ENCODE measurements around the gene FAM114A1.

- peak; percentile 30 for TF ChIP-seq CTCF (IDR thresholded peaks at IDR 0.05; ENCODE audit: low read depth, low read length, poor library complexity, severe bottlenecking)
- no peak for TF ChIP-seq EZH2phosphoT487 (IDR thresholded peaks at IDR 0.05; ENCODE audit: borderline replicate concordance, low read length)
Observed at GRCh38 chr4:38873290-38873944, 5.8 kb downstream of the FAM114A1 start.

All from DOHH2 (cell line).